Measurements from ENCODE around the gene TACR2.

Gene TACR2

GRCh38 chr10:69367469-69367868 lies 49.2 kb downstream of the TACR2 start:
- H3K4me3 ChIP-seq (ENCODE audit: low read depth, low read length): no peak overlapping the region
- TF ChIP-seq CTCF (IDR thresholded peaks at IDR 0.05; ENCODE audit: borderline replicate concordance, insufficient read depth, low read depth, low read length): no peak

GRCh38 chr10:69366738-69367137 lies 50.0 kb downstream of the TACR2 start:
- no peak overlapping the region for H3K4me3 ChIP-seq (ENCODE audit: low read depth, low read length)
- TF ChIP-seq CTCF (IDR thresholded peaks at IDR 0.05; ENCODE audit: borderline replicate concordance, insufficient read depth, low read depth, low read length): no peak

DNA sequence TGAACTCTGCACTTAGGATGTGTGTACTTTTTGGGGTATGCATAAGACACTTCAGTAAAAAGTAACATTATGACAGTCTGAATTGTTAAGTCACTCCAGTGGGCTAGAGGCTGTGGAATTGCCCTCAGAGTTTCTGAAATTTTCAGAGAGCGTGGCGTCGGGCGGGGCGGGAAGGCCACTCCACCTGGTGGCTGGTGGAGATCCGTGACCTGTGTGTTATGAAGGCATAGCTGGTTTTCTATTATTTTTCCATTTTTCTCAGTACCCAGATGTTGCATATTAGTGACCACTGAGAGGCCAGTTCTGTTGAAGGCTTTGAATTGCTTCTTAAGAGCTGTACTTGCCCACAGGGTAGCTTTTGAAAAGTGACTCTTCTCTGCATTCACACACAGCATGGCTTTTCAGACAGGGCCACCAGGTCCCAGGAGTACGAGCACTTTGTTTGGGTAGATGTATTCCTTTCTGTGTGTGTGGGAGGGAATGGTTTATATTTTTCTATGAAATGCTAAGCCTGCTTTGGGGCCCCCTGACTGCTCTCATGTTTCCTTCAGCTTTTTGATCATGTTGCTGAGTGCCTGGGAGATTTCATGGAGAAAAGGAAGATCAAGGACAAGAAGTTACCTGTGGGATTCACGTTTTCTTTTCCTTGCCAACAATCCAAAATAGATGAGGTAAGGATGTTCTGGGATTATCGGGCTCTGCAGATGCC lies 52.3 kb downstream of the TACR2 start:
- no peak for TF ChIP-seq CTCF (IDR thresholded peaks at IDR 0.05; ENCODE audit: borderline replicate concordance, insufficient read depth, low read depth, low read length)
- no peak overlapping the region for H3K4me3 ChIP-seq (ENCODE audit: low read depth, low read length)

- no peak overlapping the region for H3K4me3 ChIP-seq (ENCODE audit: low read depth, low read length)
- TF ChIP-seq CTCF (IDR thresholded peaks at IDR 0.05; ENCODE audit: borderline replicate concordance, insufficient read depth, low read depth, low read length): no peak
Observed at GRCh38 chr10:69363666-69364065, 53.1 kb downstream of the TACR2 start.

DNA sequence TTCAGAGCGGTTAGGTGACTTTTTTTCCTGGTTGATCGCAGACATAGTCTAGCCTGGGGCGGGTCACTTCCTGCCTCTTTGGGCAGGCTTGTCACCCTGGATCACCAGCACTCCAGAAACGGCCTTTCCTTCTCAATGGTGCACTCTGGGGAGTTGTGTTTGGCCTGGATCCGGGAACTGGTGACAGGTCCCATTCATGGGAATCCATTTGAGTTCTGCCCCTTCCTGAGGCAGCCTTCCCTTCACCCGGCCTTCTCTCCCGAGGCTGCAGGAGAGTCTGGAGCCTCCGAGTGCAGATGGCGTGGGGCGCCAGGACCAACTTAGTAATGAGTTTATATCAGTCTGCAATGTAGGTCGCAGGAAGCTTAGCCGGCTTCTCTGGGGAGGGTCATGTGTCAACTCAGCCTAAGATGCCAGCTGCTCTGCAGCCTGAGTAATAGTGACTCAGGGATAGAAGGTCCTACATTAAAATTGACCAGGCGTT lies 54.2 kb downstream of the TACR2 start:
- no peak overlapping the region for H3K4me3 ChIP-seq (ENCODE audit: low read depth, low read length)
- TF ChIP-seq CTCF (IDR thresholded peaks at IDR 0.05; ENCODE audit: borderline replicate concordance, insufficient read depth, low read depth, low read length): no peak

GRCh38 chr10:69361303-69361614 lies 55.5 kb downstream of the TACR2 start:
- H3K4me3 ChIP-seq (ENCODE audit: low read depth, low read length): no peak overlapping the region

More at GRCh38 chr10:69361303-69361614, 55.5 kb downstream of the TACR2 start:
- no peak for TF ChIP-seq CTCF (IDR thresholded peaks at IDR 0.05; ENCODE audit: borderline replicate concordance, insufficient read depth, low read depth, low read length)
